HG03439 (cell line): ENCODE measurements around the gene P3H2.

Experiments used
- ATAC-seq: cut with Tn5 transposase; IDR thresholded peaks from one replicate; pipeline ENCODE4 v1.9.1; 2021; ENCODE audit warnings: mild to moderate bottlenecking, moderate library complexity; ENCODE audit not compliant: unreplicated experiment

P3H2 gene

DNA sequence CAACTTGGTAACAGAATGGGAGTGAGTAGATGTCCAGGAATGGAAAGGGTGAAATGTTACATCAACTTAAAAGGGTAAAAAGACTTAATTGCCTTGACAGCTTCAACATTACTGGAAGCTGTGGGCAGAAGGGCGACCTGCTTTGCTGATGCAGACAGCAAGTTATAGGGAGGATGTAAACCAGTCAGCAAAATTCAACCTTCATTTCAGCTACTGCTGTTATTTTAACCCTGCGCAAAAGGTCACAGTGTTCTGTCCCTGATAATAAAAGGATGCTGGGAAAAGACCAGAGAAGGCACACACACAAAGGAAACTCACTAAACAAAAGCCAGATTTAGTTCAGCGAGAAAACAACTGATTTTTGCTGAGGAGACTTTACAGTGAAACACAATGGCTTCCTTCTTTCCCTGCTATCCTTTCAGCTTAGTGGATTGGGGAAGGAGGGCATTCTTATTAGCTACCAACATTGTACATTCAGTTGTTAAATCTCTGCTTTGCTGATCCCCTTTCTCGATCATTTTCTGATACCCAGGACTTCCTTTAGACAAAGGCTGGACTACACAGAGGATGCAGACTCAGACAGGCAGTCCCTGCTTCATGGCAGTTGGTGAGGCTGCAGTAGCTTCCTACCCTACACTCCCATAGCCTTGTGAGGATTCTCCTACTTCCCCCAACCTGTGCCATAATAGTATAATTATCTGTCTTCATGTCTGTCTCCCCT lies 62.0 kb downstream of the P3H2 start:
- no peak for ATAC-seq

DNA sequence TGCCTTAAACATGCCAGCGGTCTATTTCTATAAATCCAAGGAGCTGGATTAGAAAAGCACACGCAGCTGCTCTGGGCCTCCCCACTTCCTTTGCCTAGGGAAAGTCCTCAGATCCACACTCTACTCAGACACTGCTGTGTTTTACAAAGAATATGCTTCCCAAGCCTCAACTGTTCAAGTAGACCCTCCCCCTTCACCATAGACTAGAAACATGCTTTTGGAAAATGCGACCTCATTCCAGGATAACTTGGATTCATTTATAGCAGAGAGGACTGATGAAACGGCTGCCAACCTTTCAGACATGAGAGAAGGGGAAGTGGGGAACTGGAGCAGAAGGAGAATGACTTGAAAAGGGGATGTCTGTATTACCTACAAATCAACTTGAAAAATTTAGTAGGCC lies 64.0 kb downstream of the P3H2 start:
- ATAC-seq: no peak

- no peak for ATAC-seq
These were observed 64.9 kb downstream of the P3H2 start for GRCh38 chr3:190055773-190056172.

DNA sequence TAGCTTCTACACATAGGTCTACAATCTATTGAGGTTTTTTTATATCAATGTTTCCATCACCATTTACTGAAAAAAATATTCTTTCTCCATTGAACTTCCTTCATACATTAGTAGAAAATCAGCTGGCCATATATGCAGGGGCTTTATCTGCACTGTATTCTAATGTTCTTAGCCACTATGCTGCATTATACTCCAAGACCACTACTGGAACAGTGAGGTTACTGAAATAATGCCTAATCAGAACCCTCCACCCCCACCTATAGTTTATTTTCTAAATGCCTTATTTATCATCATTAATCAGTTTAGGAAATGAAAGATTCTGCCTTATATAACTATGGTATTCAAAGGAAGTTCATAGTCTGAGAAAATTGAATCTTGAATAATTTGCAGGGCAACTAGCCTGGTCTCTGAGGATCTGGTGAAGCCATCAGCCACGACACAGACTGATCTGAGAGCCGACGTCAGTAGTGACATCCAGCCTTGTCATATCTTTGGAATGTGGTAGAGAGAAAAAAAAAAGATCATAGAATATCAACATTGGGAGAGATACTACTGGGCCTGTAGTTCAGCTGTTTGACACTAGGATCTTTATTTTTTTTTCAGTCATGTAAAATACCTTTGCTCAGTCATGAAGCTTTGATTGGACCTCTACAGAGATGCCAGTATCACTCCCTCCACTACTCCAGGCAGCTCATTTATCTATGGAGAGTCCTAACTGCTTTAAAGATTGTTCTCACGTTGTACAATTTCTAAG lies 66.6 kb downstream of the P3H2 start:
- no peak for ATAC-seq

- ATAC-seq: no peak
These were observed 69.1 kb downstream of the P3H2 start for GRCh38 chr3:190051641-190052040.

GRCh38 chr3:190048932-190049441 lies 71.7 kb downstream of the P3H2 start:
- ATAC-seq: no peak

DNA sequence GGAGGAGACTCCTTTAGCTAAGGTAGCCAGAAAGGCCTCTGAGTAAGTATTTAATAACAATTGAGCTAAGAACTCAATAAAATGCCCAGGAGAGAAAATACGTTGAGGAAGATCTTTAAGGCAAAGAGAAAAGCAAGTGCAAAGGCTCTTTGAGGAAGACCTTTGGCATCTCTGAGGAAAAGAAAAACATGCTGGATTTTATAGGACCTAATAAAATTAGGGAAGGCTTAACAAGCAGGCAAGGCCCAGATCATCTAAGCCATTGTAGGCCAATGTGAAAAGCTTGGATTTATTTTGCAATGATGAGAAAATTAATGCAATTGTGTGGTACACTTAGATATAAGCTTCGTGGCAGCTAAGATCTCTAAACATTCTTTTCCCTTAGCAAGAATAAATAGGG lies 75.7 kb downstream of the P3H2 start:
- no peak for ATAC-seq

DNA sequence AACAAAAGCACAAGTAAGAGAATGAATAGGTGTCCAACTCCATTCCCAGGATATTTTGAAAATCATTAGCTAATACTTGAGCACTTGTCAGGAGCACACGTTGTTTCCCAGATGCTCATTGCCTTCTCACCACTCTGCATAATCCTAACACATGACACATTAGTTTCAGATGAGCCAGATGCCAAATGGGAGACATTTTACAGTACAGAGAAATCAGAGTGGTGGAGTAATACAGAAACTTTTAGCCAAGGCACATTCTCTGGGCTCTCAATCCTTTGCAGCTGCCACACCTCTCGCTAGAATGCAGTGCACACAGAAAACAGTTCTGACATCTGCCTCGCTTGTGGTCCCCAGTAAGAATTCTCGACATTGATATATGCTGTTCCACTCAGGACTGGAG lies 76.6 kb downstream of the P3H2 start:
- no peak for ATAC-seq

DNA sequence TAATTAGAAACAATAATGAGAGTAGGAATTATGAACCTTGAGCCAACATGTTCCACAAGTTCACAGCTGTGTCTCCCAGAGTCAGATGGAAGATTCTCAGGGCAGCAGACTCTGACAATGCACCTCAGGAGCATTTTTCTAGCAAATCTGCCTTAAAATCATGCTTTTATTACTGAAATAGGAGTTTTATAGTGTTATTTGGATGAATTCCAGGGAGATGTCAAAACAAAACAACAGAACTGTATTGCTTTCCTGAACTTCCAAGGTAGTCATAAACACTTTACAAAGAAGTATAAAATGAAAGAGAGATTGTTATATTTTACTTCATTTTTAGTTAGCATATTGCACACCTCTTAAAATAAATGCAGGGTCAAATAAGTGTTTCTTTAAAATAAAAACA lies 77.0 kb downstream of the P3H2 start:
- ATAC-seq: no peak

GRCh38 chr3:190042558-190042957 lies 78.1 kb downstream of the P3H2 start:
- ATAC-seq: no peak

DNA sequence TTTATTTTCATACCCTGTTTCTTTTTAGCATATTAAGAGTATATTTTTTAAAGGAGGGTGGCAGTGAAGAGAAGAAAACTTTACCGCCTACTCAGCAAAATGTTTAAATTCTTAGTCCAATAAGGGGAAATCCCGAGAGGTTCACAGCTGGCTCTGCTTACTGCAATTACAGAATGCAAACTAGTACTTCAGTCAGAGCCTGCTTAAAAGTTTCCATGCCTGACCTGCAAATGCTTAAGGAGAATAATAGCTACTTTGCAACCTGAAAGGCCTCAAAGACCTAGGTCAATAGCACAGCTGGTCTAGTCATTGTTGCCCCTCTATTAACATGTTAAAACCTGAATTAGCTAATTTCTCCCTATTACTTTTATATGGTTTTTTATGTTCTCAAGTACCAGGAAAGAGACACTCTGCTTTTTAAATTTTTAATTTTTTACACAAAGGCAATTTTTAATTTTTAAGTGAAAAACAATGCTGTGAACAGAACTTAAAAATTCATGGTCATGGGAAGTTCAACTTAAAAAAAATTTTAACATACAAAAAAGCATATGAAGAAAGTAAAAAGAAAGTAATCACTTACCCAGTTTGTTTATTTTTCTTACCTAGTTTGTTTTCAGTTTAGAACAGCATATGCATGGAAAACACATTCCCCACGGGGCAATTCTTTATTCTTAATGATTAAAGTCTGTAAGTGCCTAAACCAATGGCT lies 79.2 kb downstream of the P3H2 start:
- ATAC-seq: no peak

DNA sequence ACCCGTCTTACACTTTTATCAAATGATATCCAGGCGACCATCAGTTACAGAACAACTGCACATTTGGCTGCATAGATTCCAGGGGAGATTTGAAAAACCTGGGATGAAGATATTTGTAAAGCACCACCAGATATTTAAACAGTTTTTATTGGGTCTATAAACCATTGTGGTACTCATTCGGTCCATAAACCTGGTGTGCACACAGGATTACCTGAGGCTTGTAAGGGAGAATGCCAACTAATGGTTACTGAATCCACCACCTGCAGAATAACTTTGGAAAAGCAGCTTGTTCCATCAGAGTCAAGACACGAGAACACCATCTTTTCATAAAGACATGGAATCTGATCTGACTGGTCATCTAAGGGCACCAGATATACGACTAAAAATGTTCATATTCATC lies 80.6 kb downstream of the P3H2 start:
- no peak for ATAC-seq

DNA sequence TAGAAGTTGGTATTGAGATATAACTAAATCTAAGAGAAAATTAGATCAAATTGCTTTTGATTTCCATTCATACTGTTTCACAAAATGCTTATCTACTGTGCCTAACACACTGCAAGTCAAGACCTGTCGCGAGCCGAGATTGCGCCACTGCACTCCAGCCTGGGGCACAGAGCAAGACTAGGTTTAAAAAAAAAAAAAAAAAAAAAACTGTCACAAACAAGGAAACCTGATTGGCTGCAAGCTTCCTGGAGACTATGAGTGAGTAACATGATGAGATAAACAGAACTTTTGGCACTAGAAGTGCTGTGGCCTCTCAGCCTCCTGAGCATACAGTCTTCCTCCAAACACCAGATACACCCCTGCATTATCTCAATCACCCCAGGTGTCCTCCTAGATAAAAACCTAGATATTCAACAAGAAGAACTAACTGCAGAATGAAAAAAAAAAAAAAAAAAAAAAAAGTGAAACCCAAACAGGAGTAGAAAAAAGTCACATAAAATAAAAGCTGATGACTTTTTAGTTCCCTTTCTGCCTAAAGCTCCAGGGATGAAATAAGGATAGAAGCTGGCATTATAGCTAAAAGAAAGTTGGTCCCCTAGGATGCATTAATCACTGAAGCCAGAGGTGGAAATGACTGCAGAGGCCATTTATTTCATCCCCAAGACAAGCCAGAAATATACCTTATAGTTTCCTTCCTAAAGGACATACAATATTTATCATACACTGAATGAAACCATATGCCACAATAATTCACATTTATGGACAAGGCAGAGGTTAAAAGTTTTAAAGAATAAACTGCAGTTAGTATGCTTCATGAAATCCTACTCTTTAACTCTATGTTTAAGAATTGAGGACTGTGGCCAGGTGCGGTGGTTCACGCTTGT lies 82.4 kb downstream of the P3H2 start:
- no peak for ATAC-seq

DNA sequence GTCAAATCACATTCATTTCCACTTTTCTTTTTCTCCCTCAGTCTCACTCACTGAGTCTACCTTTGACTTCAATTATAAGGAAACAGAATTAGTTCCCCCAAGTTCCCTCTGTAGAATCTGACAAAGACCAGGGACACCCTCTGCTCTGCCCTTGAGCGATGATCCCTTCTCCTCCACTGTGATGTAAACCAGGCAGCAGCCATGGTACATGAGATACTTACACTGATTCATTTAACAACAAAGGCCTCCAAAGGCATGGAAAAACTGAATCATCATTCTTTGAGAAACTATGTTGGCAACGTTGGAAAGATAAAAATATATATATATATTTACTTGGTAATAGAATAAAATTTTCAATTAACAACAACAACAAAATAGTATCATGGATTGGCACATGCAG lies 84.1 kb downstream of the P3H2 start:
- no peak for ATAC-seq

DNA sequence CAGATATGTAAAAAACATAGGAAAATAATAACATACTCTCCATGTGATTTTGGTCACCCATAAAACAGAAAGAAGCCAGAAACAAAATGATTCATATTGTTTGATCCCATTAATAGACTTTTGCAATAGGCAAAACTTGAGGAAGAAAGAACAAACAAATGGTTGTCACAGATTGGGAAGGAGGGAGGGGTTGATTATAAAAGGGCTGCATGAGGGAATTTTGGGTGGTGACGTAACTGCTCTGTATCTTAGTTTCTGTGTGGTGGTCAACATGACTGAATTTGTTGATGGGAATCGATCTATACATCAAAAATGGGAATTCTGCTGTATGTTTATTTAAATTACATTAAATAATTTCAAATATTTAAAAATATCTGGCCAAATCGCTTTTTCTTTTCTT lies 86.3 kb downstream of the P3H2 start:
- ATAC-seq: no peak

DNA sequence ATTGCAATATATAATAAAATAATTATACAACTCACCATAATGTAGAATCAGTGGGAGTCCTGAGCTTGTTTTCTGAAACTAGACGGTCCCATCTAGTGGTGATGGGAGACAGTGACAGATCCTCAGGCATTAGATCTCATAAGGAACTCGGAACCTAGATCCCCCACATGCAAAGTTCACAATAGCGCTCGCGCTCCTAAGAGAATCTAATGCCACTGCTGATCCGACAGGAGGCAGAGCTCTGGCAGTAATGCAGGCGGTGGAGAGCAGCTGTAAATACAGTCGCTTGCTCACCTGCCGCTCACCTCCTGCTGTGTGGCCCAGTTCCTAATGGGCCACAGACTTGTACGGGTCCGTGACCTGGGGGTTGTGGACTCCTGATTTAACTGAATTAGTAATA lies 87.8 kb downstream of the P3H2 start:
- no peak for ATAC-seq

GRCh38 chr3:190031887-190032752 lies 88.6 kb downstream of the P3H2 start:
- no peak for ATAC-seq

DNA sequence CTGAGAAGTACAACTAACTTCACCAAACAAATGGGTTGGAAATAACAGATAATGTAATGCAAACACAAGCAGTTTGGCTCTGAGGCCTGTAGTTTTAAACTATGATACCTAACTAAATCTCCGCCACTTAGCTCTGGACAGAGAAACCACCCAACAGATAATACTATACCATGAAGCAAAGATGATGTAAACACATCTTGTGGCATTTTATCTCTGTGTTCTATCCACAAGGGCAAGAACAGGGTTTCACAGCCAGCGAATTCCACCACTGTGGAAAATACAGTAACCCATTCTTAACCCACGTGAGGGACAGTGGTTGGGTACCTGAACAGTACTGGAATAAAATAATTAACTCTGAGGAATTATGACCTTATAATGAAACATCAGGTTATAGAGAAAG lies 93.6 kb downstream of the P3H2 start:
- ATAC-seq: no peak

GRCh38 chr3:190026154-190026553 lies 94.5 kb downstream of the P3H2 start:
- ATAC-seq: no peak

DNA sequence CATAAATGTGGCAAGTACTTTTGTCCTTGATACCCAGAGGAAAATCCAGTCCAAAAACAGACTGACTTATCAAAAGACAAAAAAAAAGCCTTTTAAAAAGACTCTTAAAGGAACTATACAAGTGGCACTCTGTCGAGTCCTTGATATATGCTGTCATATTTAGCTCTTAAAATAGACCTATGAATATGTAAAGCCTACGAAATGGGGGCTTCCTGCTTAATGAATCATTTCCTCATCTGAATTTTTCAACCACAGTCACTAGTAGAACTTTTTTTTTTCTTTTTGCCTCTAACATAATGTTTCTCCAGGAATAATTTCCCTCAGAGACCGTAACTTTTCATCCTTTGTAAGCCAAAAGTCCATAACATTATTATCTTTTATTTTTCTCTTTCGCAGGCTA lies 95.8 kb downstream of the P3H2 start:
- no peak for ATAC-seq
